ENCODE results near the gene CDH13. TPM values are rescaled to one million over a fixed set of nuclear protein-coding genes. Genes with fewer than 3 reads are reported as not detected.

The CDH13 gene
- total and polyA plus RNA-seq, 10 of the 15 experiments (the other 5 are each of a cell fraction or from before 2014, with no cell fraction given) = under 0.01 to 0.05 TPM; not detected in 8

DNA sequence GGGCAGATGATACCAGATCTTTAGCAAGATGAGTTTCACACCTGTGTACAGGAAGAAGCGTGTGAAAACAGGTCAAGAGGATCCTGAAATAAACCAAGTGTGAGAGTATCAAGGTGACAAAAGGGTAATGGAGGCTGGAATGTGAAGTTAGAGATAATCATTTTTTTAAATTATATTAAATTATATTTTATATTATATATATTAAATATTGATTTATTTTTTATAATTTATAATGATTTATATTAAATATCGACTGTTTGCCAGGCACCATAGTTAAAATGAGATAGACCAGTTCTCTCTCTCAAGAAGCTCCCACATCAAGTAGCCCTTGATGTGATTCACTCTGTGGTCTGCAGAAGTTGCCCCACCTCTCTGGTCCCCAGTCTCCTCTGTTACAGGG, 820.8 kb downstream of the CDH13 start:
- Histone ChIP-seq H3K79me2 (ENCODE audit: control insufficient read depth, insufficient read depth, low read length) (no peaks in the 10 kb centered on the region), H3K9me3 (replicated peaks; ENCODE audit: control insufficient read depth, insufficient read depth, low read length) (no peaks in the 10 kb centered on the region), H3K36me3 (ENCODE audit: control insufficient read depth in 2 of 2, insufficient read depth in 2 of 2, low read length in 1 of 2) (no peaks in the 10 kb centered on the region), H3K4me2 (ENCODE audit: control insufficient read depth, insufficient read depth) (no peak overlapping the region), H3K4me1 (ENCODE audit: control insufficient read depth, insufficient read depth, low read length) (no peaks in the 10 kb centered on the region), H3K4me3 (no peak overlapping the region), H3K9ac (ENCODE audit: control insufficient read depth, insufficient read depth, low read length) (no peak overlapping the region), H2AFZ (ENCODE audit: control insufficient read depth, low read depth, low read length) (no peak overlapping the region), H3K27ac (ENCODE audit: control insufficient read depth, insufficient read depth) (no peak overlapping the region), H4K20me1 (ENCODE audit: control insufficient read depth, insufficient read depth) (no peaks in the 10 kb centered on the region), H3K27me3 (replicated peaks in 1 of 2; ENCODE audit: control insufficient read depth in 2 of 2, insufficient read depth in 2 of 2, low read length in 1 of 2) (no peaks in the 10 kb centered on the region)
- ATAC-seq (no peak), FAIRE-seq (no peak), DNase-seq (ENCODE audit: low read depth, low spot score) (no peak)
- in situ Hi-C loops (cut with MboI) = no loop called here
- ChIA-PET POLR2A (no interaction called here), CTCF (interaction anchor here (0.8 to 2.5 kb wide), 6 partner anchors 14 to 1184 kb away, joined by 3 to 11 read pairs (median 4); no protein-coding TSS in a partner anchor), RAD21 (ENCODE audit: unreplicated experiment) (no interaction called here), SMC1A (ENCODE audit: uncharacterized antibody, unreplicated experiment) (no interaction called here)
- intact Hi-C loops (cut with micrococcal nuclease; ENCODE audit: unreplicated experiment) = loop anchor here (5.0 kb wide), 1 partner anchor 335 kb away; no protein-coding TSS in a partner anchor
- WGBS (ENCODE audit: insufficient coverage, insufficient replicate concordance, low lambda C conversion rate, missing lambda C conversion rate) = 0% methylated on average over 2 of the region's 2 CpGs
- TF ChIP-seq, protein P1, sequence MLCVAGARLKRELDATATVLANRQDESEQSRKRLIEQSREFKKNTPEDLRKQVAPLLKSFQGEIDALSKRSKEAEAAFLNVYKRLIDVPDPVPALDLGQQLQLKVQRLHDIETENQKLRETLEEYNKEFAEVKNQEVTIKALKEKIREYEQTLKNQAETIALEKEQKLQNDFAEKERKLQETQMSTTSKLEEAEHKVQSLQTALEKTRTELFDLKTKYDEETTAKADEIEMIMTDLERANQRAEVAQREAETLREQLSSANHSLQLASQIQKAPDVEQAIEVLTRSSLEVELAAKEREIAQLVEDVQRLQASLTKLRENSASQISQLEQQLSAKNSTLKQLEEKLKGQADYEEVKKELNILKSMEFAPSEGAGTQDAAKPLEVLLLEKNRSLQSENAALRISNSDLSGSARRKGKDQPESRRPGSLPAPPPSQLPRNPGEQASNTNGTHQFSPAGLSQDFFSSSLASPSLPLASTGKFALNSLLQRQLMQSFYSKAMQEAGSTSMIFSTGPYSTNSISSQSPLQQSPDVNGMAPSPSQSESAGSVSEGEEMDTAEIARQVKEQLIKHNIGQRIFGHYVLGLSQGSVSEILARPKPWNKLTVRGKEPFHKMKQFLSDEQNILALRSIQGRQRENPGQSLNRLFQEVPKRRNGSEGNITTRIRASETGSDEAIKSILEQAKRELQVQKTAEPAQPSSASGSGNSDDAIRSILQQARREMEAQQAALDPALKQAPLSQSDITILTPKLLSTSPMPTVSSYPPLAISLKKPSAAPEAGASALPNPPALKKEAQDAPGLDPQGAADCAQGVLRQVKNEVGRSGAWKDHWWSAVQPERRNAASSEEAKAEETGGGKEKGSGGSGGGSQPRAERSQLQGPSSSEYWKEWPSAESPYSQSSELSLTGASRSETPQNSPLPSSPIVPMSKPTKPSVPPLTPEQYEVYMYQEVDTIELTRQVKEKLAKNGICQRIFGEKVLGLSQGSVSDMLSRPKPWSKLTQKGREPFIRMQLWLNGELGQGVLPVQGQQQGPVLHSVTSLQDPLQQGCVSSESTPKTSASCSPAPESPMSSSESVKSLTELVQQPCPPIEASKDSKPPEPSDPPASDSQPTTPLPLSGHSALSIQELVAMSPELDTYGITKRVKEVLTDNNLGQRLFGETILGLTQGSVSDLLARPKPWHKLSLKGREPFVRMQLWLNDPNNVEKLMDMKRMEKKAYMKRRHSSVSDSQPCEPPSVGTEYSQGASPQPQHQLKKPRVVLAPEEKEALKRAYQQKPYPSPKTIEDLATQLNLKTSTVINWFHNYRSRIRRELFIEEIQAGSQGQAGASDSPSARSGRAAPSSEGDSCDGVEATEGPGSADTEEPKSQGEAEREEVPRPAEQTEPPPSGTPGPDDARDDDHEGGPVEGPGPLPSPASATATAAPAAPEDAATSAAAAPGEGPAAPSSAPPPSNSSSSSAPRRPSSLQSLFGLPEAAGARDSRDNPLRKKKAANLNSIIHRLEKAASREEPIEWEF (IDR thresholded peaks at IDR 0.05; ENCODE audit: insufficient replicate concordance, low read depth, low read length) = no peak
- TF ChIP-seq, protein P2, sequence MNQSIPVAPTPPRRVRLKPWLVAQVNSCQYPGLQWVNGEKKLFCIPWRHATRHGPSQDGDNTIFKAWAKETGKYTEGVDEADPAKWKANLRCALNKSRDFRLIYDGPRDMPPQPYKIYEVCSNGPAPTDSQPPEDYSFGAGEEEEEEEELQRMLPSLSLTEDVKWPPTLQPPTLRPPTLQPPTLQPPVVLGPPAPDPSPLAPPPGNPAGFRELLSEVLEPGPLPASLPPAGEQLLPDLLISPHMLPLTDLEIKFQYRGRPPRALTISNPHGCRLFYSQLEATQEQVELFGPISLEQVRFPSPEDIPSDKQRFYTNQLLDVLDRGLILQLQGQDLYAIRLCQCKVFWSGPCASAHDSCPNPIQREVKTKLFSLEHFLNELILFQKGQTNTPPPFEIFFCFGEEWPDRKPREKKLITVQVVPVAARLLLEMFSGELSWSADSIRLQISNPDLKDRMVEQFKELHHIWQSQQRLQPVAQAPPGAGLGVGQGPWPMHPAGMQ (IDR thresholded peaks at IDR 0.05; ENCODE audit: borderline replicate concordance) = no peak
- no peak for TF ChIP-seq SRF (IDR thresholded peaks at IDR 0.05; ENCODE audit: low read depth in 2 of 2, low read length in 2 of 2)
- TF ChIP-seq CBFB (IDR thresholded peaks at IDR 0.05; ENCODE audit: low read depth) = no peak
- no peak for TF ChIP-seq NR2C2 (IDR thresholded peaks at IDR 0.05; ENCODE audit: borderline replicate concordance, control insufficient read depth, insufficient read length, low read depth)
- BruUV-seq (replicated peaks) = no TSS peak
